DOHH2 (cell line): ENCODE results near the gene RASGRP2.

Source experiments
- H3F3A ChIP-seq: fragments of 200-600 bp; sonication (generic), shearing (Covaris generic); 2 replicates; pipeline ENCODE4 v1.6.0; 2016; ENCODE audit warnings: antibody characterized with exemption, mild to moderate bottlenecking; ENCODE audit not compliant: control insufficient read depth, insufficient read depth
- H3K27ac ChIP-seq: fragments of 200-600 bp; sonication (generic); 2 replicates; pipeline ENCODE4 v1.5.1; 2014; ENCODE audit warnings: low read depth, mild to moderate bottlenecking, low read length, moderate library complexity
- H3K27me3 ChIP-seq: fragments of 200-600 bp; sonication (generic); 2 replicates; pipeline ENCODE4 v1.6.1; 2014; ENCODE audit warnings: mild to moderate bottlenecking, low read length, mixed read lengths; ENCODE audit not compliant: control insufficient read depth
- H3K36me3 ChIP-seq: fragments of 200-600 bp; sonication (generic); 2 replicates; pipeline ENCODE4 v1.6.1; 2014; ENCODE audit warnings: mild to moderate bottlenecking, low read length, moderate library complexity, mixed read lengths; ENCODE audit not compliant: control insufficient read depth
- H3K4me1 ChIP-seq: fragments of 200-600 bp; sonication (generic); 2 replicates; pipeline ENCODE4 v1.6.1; 2014; ENCODE audit warnings: mild to moderate bottlenecking, low read length, mixed read lengths; ENCODE audit not compliant: control insufficient read depth
- H3K4me2 ChIP-seq: fragments of 200-600 bp; sonication (generic); 2 replicates; pipeline ENCODE4 v1.6.0; 2014; ENCODE audit warnings: mild to moderate bottlenecking, low read length, moderate library complexity
- H3K4me3 ChIP-seq: fragments of 200-600 bp; sonication (generic); 2 replicates; pipeline ENCODE4 v1.5.1; 2014; ENCODE audit warnings: mild to moderate bottlenecking, low read length, mixed read lengths
- H3K79me2 ChIP-seq: fragments of 200-600 bp; sonication (generic); 2 replicates; pipeline ENCODE4 v1.6.1; 2014; ENCODE audit warnings: mild to moderate bottlenecking, low read length, mixed read lengths; ENCODE audit not compliant: control insufficient read depth
- H3K9me2 ChIP-seq: fragments of 200-600 bp; sonication (generic); replicated peaks from 2 replicates; pipeline ENCODE4 v1.6.1; 2014; ENCODE audit warnings: mild to moderate bottlenecking, low read length, mixed read lengths; ENCODE audit not compliant: control insufficient read depth
- H3K9me3 ChIP-seq: fragments of 200-600 bp; sonication (generic); 2 replicates; pipeline ENCODE4 v1.6.1; 2014; ENCODE audit warnings: antibody characterized with exemption, low read length, mixed read lengths; ENCODE audit not compliant: control insufficient read depth, insufficient read depth
- H4K20me1 ChIP-seq: fragments of 200-600 bp; sonication (generic); 2 replicates; pipeline ENCODE4 v1.6.0; 2014; ENCODE audit warnings: low read depth, mild to moderate bottlenecking, antibody characterized with exemption, low read length, moderate library complexity; ENCODE audit not compliant: control insufficient read depth, insufficient read depth
- EZH2phosphoT487 ChIP-seq: fragments of 200-600 bp; sonication (generic); IDR thresholded peaks from 2 replicates; pipeline ENCODE4 v1.6.1; 2017; ENCODE audit warnings: borderline replicate concordance, mild to moderate bottlenecking, antibody characterized with exemption, low read length, moderate library complexity, mixed read lengths
- TF ChIP-seq, protein P1 (sequence below): fragments of 200-600 bp; sonication (generic); IDR thresholded peaks from one replicate; pipeline ENCODE4 v1.5.1; 2014; ENCODE audit warnings: antibody characterized with exemption, mild to moderate bottlenecking, low read depth, low read length; ENCODE audit not compliant: poor library complexity, severe bottlenecking

RASGRP2 gene

DNA sequence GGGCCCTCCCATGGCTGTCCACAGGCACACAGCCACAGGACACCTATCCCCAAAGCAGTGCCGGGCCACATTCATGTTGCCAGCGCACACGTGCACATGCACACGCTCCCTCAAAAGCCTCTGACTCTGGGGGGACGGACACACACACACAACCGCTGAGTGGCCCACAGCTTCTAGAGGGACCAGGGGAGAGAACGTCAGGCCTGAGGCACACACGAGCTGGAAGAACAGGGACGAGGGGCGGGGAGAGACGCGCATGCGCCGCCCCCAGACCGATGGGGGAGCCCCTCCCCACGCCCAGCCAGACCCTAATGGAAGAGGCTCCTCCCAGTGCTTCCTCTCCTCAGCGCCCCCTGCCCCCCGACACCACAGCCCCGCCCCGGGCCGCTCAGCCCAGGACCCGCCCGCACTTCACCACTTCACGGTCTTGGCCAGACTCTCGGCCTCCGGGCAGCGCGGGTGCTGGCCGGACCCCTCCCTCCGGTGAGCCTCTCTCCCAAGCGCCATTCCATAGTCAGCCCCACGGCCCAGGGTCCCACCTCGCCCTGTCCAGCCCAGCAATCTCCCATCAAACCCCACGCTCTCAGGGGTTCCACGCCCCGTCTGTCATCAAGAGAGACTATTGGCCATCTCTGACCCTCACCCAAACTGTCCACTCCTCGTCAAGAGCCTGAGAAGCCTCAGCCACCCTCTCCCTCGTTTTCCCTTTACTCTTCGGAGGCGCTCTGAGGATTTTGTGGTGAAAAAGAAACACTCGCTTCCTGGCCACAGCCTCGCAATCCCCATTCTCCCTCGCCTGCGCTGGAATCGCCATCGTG is 32.6 kb downstream of the RASGRP2 start:
- Histone ChIP-seq H4K20me1 (no peaks in the 10 kb centered on the region), H3K4me1 (peaks cover 20% of the 10 kb centered on the region), H3F3A (peaks cover 3% of the 10 kb centered on the region; the same call in 1 of the 2 replicates), H3K79me2 (no peaks in the 10 kb centered on the region), H3K4me2 (no peak overlapping the region), H3K27me3 (peaks cover 52% of the 10 kb centered on the region), H3K9me3 (no peaks in the 10 kb centered on the region), H3K4me3 (no peak overlapping the region), H3K27ac (no peak overlapping the region), H3K36me3 (no peaks in the 10 kb centered on the region), H3K9me2 (no peaks in the 10 kb centered on the region)
- TF ChIP-seq EZH2phosphoT487, result no peak
- TF ChIP-seq, protein P1, sequence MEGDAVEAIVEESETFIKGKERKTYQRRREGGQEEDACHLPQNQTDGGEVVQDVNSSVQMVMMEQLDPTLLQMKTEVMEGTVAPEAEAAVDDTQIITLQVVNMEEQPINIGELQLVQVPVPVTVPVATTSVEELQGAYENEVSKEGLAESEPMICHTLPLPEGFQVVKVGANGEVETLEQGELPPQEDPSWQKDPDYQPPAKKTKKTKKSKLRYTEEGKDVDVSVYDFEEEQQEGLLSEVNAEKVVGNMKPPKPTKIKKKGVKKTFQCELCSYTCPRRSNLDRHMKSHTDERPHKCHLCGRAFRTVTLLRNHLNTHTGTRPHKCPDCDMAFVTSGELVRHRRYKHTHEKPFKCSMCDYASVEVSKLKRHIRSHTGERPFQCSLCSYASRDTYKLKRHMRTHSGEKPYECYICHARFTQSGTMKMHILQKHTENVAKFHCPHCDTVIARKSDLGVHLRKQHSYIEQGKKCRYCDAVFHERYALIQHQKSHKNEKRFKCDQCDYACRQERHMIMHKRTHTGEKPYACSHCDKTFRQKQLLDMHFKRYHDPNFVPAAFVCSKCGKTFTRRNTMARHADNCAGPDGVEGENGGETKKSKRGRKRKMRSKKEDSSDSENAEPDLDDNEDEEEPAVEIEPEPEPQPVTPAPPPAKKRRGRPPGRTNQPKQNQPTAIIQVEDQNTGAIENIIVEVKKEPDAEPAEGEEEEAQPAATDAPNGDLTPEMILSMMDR, result no peak

DNA sequence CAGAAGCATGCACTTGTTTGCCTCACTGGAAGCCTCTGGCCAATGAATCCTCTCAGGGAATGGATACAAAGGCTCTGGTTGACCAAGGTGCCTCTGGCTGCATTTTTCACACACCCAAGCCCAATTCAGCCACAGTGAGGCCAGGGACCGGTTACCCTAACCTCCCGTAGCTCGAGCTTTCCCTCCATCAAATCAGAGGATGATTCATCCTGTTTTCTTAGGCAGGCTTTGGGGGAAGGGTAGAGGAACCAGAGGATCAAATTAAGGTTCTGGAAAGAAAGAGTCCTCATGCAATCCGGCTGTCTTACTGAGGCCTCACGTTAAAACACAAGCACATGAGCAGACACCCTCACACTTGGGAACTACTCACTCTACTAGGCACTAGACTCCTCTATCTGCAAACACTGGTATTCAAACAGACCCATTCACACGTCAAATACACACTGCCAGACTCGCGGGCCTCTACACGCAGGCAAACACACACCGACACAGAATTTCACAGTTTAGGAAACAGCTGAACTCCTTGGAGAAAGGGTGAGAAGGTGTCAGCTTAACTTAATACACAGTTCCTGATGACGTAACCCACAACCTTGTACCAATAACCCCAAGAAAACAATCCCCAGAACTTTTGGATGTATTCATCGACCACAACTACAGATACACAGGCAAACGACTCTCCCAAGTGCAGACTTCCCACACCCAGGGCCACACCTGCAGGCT is 33.4 kb downstream of the RASGRP2 start:
- H4K20me1 ChIP-seq, result no peaks in the 10 kb centered on the region; the same call in 1 of the 2 replicates

DNA sequence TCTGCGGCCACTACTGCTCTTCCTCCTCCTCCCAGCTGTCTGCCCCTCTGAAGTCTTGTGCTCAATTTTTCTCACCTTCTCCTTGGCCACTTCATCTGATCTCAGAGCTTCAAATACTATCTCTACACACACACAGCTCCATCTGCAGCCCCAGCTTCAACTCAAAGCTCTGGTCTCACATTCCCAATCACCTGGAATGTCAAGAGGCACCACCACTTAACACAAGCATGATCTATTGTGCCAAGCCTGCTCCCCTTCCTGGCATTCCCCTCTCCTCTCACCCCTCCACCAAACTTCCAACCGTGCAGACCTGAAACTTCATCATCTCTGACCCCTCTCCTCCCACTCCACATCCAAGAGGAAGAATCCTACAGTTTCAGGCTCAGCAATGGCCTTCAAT is 38.4 kb downstream of the RASGRP2 start:
- Histone ChIP-seq H3K9me3 (no peaks in the 10 kb centered on the region), H3K27me3 (peaks cover 43% of the 10 kb centered on the region), H4K20me1 (no peaks in the 10 kb centered on the region; the same call in 1 of the 2 replicates), H3K36me3 (no peaks in the 10 kb centered on the region), H3F3A (no peaks in the 10 kb centered on the region; the same call in 1 of the 2 replicates), H3K27ac (no peak overlapping the region), H3K4me2 (no peak overlapping the region), H3K79me2 (no peaks in the 10 kb centered on the region), H3K9me2 (no peaks in the 10 kb centered on the region), H3K4me1 (peaks cover 5% of the 10 kb centered on the region), H3K4me3 (no peak overlapping the region)
- no peak for TF ChIP-seq EZH2phosphoT487
- TF ChIP-seq, protein P1, result no peak

More for the DNA sequence above, 33.4 kb downstream of the RASGRP2 start:
- no peak overlapping the region for H3K27ac ChIP-seq
- H3K9me3 ChIP-seq, result no peaks in the 10 kb centered on the region
- H3K27me3 ChIP-seq, result peaks cover 46% of the 10 kb centered on the region
- no peaks in the 10 kb centered on the region for H3K36me3 ChIP-seq
- peak; percentile 38; the same call in 1 of the 2 replicates for TF ChIP-seq EZH2phosphoT487
- TF ChIP-seq, protein P1, result no peak
- no peaks in the 10 kb centered on the region for H3K9me2 ChIP-seq
- no peaks in the 10 kb centered on the region for H3K79me2 ChIP-seq
- peaks cover 3% of the 10 kb centered on the region; the same call in 1 of the 2 replicates for H3F3A ChIP-seq
- H3K4me1 ChIP-seq, result peaks cover 17% of the 10 kb centered on the region
- H3K4me2 ChIP-seq, result no peak overlapping the region
- H3K4me3 ChIP-seq, result no peak overlapping the region
